Mucosa of descending colon (tissue), 3 donors: ENCODE measurements around the gene TLR10. TPM values are rescaled to one million over a fixed set of nuclear protein-coding genes. Genes with fewer than 3 reads are reported as not detected.

Experiments
- ATAC-seq: fragments of 200-7000 bp; cut with Tn5 transposase; one replicate; pipeline ENCODE4 v1.9.1; 2020; ENCODE audit warnings: mild to moderate bottlenecking, moderate library complexity
- DNase-seq, 3 donors: peaks; one replicate each; pipeline ENCODE4 v3.0.0-alpha.2; 2020
- H3K36me3 ChIP-seq: fragments of 200-600 bp; one replicate; pipeline ENCODE4 v1.8.0; 2021; ENCODE audit warnings: low read depth, mild to moderate bottlenecking
- H3K4me1 ChIP-seq: fragments of 200-600 bp; one replicate; pipeline ENCODE4 v1.8.0; 2021; ENCODE audit warnings: low read depth, mild to moderate bottlenecking
- H3K4me3 ChIP-seq: fragments of 200-600 bp; one replicate; pipeline ENCODE4 v1.8.0; 2021; ENCODE audit warnings: mild to moderate bottlenecking
- H3K9me3 ChIP-seq: fragments of 200-600 bp; one replicate; pipeline ENCODE4 v1.8.0; 2021; ENCODE audit warnings: mild to moderate bottlenecking
- intact Hi-C, 2 donors: fragments of 100-400 bp; cut with DNase I in 1 of 2; cut with micrococcal nuclease in 1 of 2; formaldehyde crosslinking; loops; one replicate each; pipeline versions ENCODE4 v1.11.0 to v1.11.1; 2022; cut with DNase I, micrococcal nuclease
- total RNA-seq, 3 donors: library from RNA; stranded (reverse); fragmentation: NEBNext Ultra II Directional in 2 of 3; extraction: Animal tissue kit (Norgen Biotek cat#: 25700) in 2 of 3; gene quantifications; one replicate each; pipeline versions ENCODE4 v1.2.1 to v1.2.4, GENCODE V29; 2021 to 2023
- TF ChIP-seq, protein P1 (sequence below): fragments of 200-600 bp; IDR thresholded peaks from one replicate; pipeline ENCODE4 v1.8.0; 2022; ENCODE audit warnings: antibody characterized with exemption, mild to moderate bottlenecking
- donor health status: DM: no; HTN: no; CAD: no; lungs with moderate emphysema.
- donor health status: DM: no; HTN: no; CAD: no.
- donor health status: DM: no; HTN: yes; CAD: no.

Gene TLR10
- total RNA-seq, 3 donors from 2014 or later = 0.17 to 0.46 (median 0.25) TPM

DNA sequence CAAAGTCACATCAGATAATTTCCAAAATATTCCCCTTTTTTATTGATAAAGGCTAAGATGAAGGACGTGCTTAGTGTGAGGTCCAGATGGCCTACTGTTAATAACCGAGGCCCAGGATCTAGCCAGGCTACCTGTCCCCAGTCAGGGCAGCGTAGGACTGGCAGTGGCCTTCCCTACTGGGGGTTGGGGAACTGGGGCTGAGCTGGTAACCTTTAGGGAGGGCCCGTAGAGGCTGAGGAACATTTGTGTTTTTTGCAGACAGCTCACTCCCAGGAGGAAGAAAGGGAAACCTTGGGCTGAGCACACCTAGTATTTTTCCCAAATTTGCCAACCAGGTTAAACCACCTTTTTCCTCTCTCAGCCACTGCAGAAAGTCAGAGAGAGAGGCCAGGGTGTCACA lies 59.7 kb downstream of the TLR10 start:
- Histone ChIP-seq H3K9me3 (no peaks in the 10 kb centered on the region), H3K4me3 (no peak overlapping the region), H3K4me1 (peaks cover 4% of the 10 kb centered on the region), H3K36me3 (no peaks in the 10 kb centered on the region)
- ATAC-seq (no peak), DNase-seq (no peak)
- intact Hi-C loops = no loop called here
- TF ChIP-seq, protein P1, sequence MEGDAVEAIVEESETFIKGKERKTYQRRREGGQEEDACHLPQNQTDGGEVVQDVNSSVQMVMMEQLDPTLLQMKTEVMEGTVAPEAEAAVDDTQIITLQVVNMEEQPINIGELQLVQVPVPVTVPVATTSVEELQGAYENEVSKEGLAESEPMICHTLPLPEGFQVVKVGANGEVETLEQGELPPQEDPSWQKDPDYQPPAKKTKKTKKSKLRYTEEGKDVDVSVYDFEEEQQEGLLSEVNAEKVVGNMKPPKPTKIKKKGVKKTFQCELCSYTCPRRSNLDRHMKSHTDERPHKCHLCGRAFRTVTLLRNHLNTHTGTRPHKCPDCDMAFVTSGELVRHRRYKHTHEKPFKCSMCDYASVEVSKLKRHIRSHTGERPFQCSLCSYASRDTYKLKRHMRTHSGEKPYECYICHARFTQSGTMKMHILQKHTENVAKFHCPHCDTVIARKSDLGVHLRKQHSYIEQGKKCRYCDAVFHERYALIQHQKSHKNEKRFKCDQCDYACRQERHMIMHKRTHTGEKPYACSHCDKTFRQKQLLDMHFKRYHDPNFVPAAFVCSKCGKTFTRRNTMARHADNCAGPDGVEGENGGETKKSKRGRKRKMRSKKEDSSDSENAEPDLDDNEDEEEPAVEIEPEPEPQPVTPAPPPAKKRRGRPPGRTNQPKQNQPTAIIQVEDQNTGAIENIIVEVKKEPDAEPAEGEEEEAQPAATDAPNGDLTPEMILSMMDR = no peak

Other genes with a start within 250 kb of the TLR10 start
- 100 to 1,000 TPM; 102 to 151 (median 128) TPM for gene KLF3, start 118.8 kb downstream of the TLR10 start, total RNA-seq
- gene TLR1, start 21.8 kb upstream of the TLR10 start, total RNA-seq = 1 to 10 TPM; 7.3 to 9.3 (median 7.7) TPM
- 1 to 10 TPM; 1.3 to 3.6 (median 2.3) TPM for gene TLR6, start 73.8 kb upstream of the TLR10 start, total RNA-seq
- gene FAM114A1, start 84.8 kb upstream of the TLR10 start, total RNA-seq = 10 to 100 TPM; 59.1 to 94.7 (median 62.5) TPM
- 1 to 10 TPM in 1 of 3 donors, under 1 TPM in 2; 0.44 to 1.3 (median 0.94) TPM for gene TMEM156, start 249.4 kb upstream of the TLR10 start, total RNA-seq